ENCODE results near the gene SMYD3. TPM values are rescaled to one million over a fixed set of nuclear protein-coding genes. Genes with fewer than 3 reads are reported as not detected.

The SMYD3 gene
- total RNA-seq, 2 experiments from 2014 or later = 22.6 to 27.0 TPM

DNA sequence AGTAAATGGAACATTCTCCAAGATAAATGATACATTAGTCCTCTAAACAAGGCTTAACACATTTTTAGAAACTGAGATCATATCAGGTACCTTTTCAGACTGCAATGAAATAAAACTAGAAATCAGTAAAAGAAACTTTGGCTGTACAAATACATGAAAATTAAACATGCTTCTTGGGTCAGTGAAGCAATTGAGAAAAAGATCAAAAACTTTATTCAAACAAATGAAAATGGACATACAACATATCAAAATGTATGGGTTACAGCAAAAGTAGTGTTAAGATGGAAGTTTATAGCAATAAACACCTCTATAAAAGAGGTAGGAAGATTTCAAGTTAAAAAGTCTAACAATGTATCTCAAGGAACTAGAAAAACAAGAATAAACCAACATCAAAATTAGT lies 598.5 kb downstream of the SMYD3 start:
- H3K4me3 Mint-ChIP-seq = no peak overlapping the region
- DNase-seq (no peak), ATAC-seq (ENCODE audit: low read depth) (no peak)
- POLR2A ChIA-PET = no interaction called here
- H3K4me1 Mint-ChIP-seq = no peaks in the 10 kb centered on the region
- peaks cover 17% of the 10 kb centered on the region for H3K36me3 Mint-ChIP-seq
- H3K27me3 Mint-ChIP-seq = no peaks in the 10 kb centered on the region
- peaks cover 12% of the 10 kb centered on the region for H3K9me3 Mint-ChIP-seq
- H3K27ac Mint-ChIP-seq = no peak overlapping the region

DNA sequence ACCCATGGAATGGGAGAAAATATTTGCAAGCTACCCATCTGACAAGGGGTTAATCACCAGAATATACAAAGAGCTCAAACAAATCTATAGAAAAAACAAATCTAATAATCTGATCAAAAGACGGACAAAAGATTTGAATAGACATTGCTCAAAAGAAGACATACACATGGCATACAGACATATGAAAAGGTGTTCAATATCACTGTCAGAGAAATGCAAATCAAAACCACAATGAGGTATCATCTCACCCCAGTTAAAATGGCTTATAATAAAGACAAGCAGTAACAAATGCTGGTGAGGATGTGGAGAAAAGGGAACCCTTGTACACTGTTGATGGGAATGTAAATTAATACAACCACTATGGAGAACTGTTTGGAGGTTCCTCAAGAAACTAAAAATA lies 600.9 kb downstream of the SMYD3 start:
- Mint-ChIP-seq H3K27me3 (no peaks in the 10 kb centered on the region), H3K27ac (no peak overlapping the region), H3K4me1 (no peaks in the 10 kb centered on the region), H3K9me3 (peaks cover 8% of the 10 kb centered on the region), H3K4me3 (no peak overlapping the region), H3K36me3 (peaks cover 14% of the 10 kb centered on the region)
- DNase-seq = no peak
- no peak for ATAC-seq (ENCODE audit: low read depth)
- POLR2A ChIA-PET = no interaction called here

DNA sequence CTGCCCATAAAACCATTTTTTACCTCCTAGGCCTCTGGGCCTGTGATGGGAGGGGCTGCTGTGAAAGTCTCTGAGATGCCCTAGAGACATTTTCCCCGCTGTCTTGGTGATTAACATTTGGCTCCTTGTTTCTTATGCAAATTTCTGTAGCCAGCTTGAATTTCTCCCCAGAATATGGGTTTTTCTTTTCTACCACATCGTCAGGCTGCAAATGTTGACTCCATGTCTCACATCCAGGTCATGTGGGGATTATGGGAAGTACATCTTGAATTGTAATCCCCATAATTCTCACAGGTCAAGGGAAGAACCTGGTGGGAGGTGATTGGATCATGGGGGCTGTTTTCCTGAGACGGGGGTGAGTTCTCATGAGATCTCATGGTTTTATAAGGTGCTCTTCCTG lies 603.2 kb downstream of the SMYD3 start:
- POLR2A ChIA-PET = interaction anchor here (0.6 kb wide), 1 partner anchor 238 kb away, joined by 3 read pairs; no protein-coding TSS in a partner anchor
- peaks cover 6% of the 10 kb centered on the region for H3K9me3 Mint-ChIP-seq
- ATAC-seq (ENCODE audit: low read depth) (no peak), DNase-seq (no peak)
- no peak overlapping the region for H3K27ac Mint-ChIP-seq
- no peaks in the 10 kb centered on the region for H3K27me3 Mint-ChIP-seq
- H3K4me1 Mint-ChIP-seq = no peaks in the 10 kb centered on the region
- peaks cover 21% of the 10 kb centered on the region for H3K36me3 Mint-ChIP-seq
- H3K4me3 Mint-ChIP-seq = no peak overlapping the region

DNA sequence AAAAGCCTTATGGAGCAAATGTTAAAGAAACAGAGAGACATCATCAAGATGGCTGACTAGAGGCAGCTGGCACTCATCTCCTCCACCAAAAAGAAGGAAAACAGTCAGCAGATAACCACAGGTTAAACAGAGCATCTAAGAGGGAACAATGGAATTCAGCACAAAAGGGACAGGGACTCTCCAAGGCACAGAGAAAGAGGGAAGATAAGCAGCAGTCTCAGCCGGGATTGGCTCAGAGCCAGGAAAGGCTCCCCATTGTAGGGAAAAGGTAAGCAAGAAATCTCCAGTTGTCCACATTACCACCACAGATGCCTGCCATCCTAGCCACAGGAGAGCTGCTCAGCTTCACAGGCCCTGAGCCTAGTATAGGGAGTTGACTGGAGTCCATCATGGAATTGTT lies 605.5 kb downstream of the SMYD3 start:
- POLR2A ChIA-PET = no interaction called here
- Mint-ChIP-seq H3K27me3 (no peaks in the 10 kb centered on the region), H3K36me3 (peaks cover 24% of the 10 kb centered on the region), H3K4me3 (no peak overlapping the region), H3K4me1 (no peaks in the 10 kb centered on the region), H3K9me3 (peaks cover 5% of the 10 kb centered on the region), H3K27ac (no peak overlapping the region)
- DNase-seq (no peak), ATAC-seq (ENCODE audit: low read depth) (no peak)

DNA sequence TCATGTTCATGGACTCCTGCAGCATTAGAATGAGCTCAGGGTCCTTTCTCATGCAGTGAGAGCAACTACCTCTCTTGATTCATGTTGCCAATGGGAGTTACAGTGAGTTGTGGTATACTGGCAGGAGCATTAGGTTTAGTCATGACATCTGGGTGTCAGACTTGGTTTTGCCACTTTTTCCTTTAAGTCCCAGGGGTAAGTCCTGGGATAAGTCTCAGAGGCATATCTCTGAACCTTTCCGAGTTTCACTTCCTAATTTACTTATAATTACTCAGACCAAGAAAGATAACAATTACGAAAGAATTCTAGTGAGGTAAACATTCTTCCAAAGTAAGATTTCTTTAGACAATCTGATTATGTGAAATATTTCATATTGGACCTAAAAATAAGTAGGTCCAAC lies 606.0 kb downstream of the SMYD3 start:
- POLR2A ChIA-PET = no interaction called here
- no peak for DNase-seq
- Mint-ChIP-seq H3K4me3 (no peak overlapping the region), H3K9me3 (peaks cover 5% of the 10 kb centered on the region), H3K27ac (no peak overlapping the region), H3K36me3 (peaks cover 24% of the 10 kb centered on the region), H3K4me1 (no peaks in the 10 kb centered on the region), H3K27me3 (no peaks in the 10 kb centered on the region)
- no peak for ATAC-seq (ENCODE audit: low read depth)

DNA sequence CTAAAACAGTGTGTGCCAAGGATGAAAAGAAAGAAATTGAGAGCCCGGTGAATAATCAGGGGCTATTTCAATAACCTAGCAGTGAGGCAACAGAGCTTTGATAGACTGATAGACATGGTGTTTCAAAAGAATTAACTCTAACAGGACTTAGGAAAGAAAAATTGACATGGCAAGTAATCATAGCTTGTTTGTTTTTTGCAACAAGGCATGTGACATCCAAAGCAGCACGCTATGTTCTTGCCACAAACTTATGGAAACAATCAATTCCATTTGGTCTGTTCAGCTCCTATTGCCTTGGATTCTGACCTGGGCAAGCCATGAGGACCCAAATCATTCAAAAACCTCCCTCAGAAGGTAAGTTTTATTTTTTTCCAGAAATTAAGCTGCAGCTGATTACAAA lies 608.5 kb downstream of the SMYD3 start:
- DNase-seq = no peak
- no peak overlapping the region for H3K27ac Mint-ChIP-seq
- peaks cover 3% of the 10 kb centered on the region for H3K4me1 Mint-ChIP-seq
- H3K9me3 Mint-ChIP-seq = peaks cover 1% of the 10 kb centered on the region
- POLR2A ChIA-PET = no interaction called here
- ATAC-seq (ENCODE audit: low read depth) = no peak
- no peaks in the 10 kb centered on the region for H3K27me3 Mint-ChIP-seq
- no peak overlapping the region for H3K4me3 Mint-ChIP-seq
- peaks cover 26% of the 10 kb centered on the region for H3K36me3 Mint-ChIP-seq

DNA sequence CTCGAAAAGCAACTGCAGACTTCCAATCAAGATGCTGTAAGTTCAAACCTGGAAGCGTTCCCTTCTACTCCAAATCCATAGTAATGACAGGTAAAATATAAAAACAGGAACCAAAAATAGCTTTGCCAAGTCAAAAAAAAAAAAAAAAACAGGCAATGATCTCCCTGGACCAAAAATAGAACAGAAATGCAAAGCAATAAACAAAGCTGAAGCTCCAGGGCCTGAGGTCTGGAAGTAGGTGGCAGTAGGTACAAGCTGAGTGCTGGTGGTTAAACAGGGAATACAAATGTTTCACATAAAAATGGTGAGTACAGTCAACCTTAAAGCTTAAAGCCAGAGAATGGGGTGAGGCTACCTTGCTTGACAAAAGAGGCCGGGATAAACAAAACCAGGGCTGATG lies 610.8 kb downstream of the SMYD3 start:
- no peaks in the 10 kb centered on the region for H3K27me3 Mint-ChIP-seq
- DNase-seq (no peak), ATAC-seq (ENCODE audit: low read depth) (no peak)
- peaks cover 3% of the 10 kb centered on the region for H3K4me1 Mint-ChIP-seq
- peaks cover 25% of the 10 kb centered on the region for H3K36me3 Mint-ChIP-seq
- H3K9me3 Mint-ChIP-seq = peaks cover 7% of the 10 kb centered on the region
- H3K4me3 Mint-ChIP-seq = no peak overlapping the region
- POLR2A ChIA-PET = no interaction called here
- no peak overlapping the region for H3K27ac Mint-ChIP-seq

DNA sequence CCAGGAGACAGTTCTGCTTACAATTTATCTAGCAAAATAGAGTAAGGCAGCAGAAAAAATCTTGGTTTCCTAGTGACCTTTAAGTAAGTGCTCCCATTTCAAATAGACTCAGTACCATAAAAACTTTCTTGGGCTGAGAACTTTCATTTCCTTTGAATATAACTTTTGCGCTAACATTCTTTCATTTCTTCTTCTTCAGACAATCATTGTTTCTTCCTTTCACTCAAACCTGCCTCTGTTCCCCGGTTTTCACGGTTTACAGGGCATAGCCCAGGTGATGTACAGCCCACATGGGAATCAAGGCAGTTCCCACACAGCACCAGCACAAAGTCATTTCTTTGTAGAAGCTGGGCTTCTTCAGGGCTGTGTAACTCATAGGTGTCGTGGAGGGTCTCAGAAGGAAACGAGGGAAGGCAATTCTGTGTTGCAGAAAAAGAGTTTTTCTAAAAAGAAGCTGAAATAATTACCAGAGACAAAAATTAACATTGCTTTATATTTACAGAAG lies 611.6 kb downstream of the SMYD3 start:
- peaks cover 3% of the 10 kb centered on the region for H3K4me1 Mint-ChIP-seq
- peaks cover 10% of the 10 kb centered on the region for H3K9me3 Mint-ChIP-seq
- DNase-seq (no peak), ATAC-seq (ENCODE audit: low read depth) (no peak)
- peaks cover 28% of the 10 kb centered on the region for H3K36me3 Mint-ChIP-seq
- H3K27ac Mint-ChIP-seq = no peak overlapping the region
- no peaks in the 10 kb centered on the region for H3K27me3 Mint-ChIP-seq
- POLR2A ChIA-PET = no interaction called here
- H3K4me3 Mint-ChIP-seq = no peak overlapping the region

DNA sequence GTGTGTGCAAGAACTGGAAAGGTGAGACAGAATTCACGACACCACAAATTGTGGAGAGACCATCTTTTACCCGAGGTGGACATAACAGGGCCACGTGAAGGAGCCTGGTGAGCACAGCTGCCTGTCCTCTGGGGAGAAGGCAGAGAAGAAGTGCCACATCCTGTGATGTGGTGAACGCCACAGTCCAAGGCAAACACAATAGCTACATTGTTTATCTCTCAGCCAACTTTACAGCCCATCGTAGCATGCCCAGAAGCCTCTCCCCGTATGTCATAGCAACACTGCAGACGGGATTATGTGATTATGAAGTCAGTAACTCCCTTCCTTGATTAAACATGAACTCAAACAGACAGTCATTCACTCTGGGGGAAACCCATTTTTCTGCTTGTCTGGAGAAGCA lies 612.2 kb downstream of the SMYD3 start:
- POLR2A ChIA-PET = no interaction called here
- no peak for ATAC-seq (ENCODE audit: low read depth)

DNA sequence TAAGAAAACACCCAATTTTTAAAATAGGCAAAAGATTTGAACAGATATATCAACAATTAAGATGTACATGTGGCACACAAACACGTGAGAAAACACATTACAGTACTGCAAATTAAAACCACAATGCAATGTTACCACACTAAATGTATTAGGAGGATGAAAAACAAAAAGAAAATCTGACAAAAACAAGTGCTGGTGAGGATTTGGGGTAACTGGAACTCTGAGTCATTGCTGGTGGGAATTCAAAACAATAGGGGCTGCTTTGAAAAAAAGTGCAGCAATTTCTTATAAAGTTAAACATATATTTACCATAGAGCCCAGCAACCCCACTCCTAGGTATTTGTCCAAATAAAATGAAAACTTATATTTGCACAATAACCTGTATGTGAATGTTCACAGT lies 614.1 kb downstream of the SMYD3 start:
- Mint-ChIP-seq H3K36me3 (peaks cover 19% of the 10 kb centered on the region), H3K4me3 (no peak overlapping the region), H3K27ac (no peak overlapping the region), H3K4me1 (peaks cover 3% of the 10 kb centered on the region), H3K27me3 (no peaks in the 10 kb centered on the region), H3K9me3 (peaks cover 18% of the 10 kb centered on the region)
- ATAC-seq (ENCODE audit: low read depth) = no peak
- no peak for DNase-seq
- POLR2A ChIA-PET = no interaction called here

More for the DNA sequence above, 612.2 kb downstream of the SMYD3 start:
- Mint-ChIP-seq H3K4me3 (no peak overlapping the region), H3K4me1 (peaks cover 3% of the 10 kb centered on the region), H3K27me3 (no peaks in the 10 kb centered on the region), H3K9me3 (peaks cover 16% of the 10 kb centered on the region), H3K36me3 (peaks cover 28% of the 10 kb centered on the region), H3K27ac (no peak overlapping the region)
- no peak for DNase-seq

DNA sequence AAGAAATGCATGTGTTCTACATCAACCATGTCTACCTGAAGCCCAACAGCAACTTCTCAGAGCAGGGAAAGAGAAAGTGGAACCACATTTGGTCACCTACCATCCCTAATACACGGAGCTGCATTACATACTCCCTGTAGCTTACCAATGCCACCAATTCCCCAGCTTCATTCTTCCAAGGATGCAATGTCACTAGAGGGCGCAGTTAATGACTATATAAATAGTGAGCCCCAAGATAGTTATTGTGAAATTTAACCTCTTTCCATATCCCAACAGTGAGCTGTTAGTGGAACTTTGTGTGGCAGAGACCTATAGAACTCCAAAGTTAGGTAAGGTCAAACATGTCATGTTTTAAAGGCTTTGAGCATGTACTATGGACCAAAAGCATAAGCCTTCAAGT lies 618.3 kb downstream of the SMYD3 start:
- DNase-seq (no peak), ATAC-seq (ENCODE audit: low read depth) (no peak)
- no peaks in the 10 kb centered on the region for H3K27me3 Mint-ChIP-seq
- peaks cover 15% of the 10 kb centered on the region for H3K36me3 Mint-ChIP-seq
- POLR2A ChIA-PET = no interaction called here
- peaks cover 20% of the 10 kb centered on the region for H3K9me3 Mint-ChIP-seq
- H3K4me3 Mint-ChIP-seq = no peak overlapping the region
- H3K4me1 Mint-ChIP-seq = no peaks in the 10 kb centered on the region
- H3K27ac Mint-ChIP-seq = no peak overlapping the region

DNA sequence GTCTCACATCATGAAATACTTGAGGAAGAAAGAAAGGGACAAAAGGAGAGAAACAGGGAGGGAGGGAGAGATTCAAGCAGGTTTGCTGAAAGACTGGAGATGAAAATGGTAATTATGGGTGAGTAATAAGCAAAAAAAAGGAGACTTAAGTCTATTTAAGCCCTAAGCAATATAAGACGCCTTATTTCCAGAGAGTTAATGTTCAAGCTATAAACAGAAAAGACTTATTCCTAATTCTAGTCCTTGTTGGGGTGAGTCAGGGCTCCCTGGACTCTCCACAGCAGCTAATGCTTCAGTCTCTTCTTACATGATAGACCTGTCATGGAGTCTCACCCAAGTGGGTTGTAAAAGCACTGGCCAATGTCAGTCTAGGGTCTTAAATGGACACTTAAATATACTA lies 619.2 kb downstream of the SMYD3 start:
- POLR2A ChIA-PET = no interaction called here
- peaks cover 14% of the 10 kb centered on the region for H3K9me3 Mint-ChIP-seq
- no peaks in the 10 kb centered on the region for H3K4me1 Mint-ChIP-seq
- H3K36me3 Mint-ChIP-seq = peaks cover 12% of the 10 kb centered on the region
- no peaks in the 10 kb centered on the region for H3K27me3 Mint-ChIP-seq
- ATAC-seq (ENCODE audit: low read depth) = no peak
- H3K27ac Mint-ChIP-seq = no peak overlapping the region
- no peak overlapping the region for H3K4me3 Mint-ChIP-seq
- DNase-seq = no peak

DNA sequence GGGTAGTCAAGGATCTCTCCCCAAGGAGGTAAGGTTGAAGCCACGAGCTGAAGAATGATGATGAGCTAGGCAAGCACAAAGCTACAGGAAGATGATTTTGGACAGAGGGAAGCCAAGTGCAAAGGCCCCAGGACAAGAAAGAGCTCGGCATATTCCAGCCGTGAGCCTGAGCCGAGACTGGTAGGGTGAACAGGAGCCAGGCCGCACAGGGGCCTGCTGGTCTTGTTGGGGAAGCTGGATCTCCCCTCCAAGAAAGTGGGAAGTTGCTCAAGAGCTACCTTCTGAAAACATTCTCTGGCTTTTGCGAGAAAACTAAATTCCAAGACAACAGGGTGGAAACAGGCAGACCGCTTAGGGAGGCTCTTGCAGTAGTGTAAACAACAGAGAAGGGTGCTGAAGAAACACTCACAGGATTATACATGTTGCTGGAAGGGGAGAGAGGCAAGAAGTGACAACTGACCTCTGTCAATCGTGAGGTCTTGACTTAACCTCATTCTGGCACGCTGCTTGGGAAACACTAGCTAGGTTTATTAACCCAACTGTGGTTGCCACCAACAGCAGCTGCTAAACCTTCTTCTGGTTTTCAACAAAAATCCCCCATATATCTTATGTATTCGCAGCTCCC lies 625.2 kb downstream of the SMYD3 start:
- ATAC-seq (ENCODE audit: low read depth) (no peak), DNase-seq (no peak)
- Mint-ChIP-seq H3K36me3 (peaks cover 4% of the 10 kb centered on the region), H3K27me3 (no peaks in the 10 kb centered on the region), H3K27ac (no peak overlapping the region), H3K4me3 (no peak overlapping the region), H3K9me3 (peaks cover 3% of the 10 kb centered on the region), H3K4me1 (no peaks in the 10 kb centered on the region)
- POLR2A ChIA-PET = interaction anchor here (0.6 kb wide), 1 partner anchor 725 kb away, joined by 4 read pairs; no protein-coding TSS in a partner anchor

DNA sequence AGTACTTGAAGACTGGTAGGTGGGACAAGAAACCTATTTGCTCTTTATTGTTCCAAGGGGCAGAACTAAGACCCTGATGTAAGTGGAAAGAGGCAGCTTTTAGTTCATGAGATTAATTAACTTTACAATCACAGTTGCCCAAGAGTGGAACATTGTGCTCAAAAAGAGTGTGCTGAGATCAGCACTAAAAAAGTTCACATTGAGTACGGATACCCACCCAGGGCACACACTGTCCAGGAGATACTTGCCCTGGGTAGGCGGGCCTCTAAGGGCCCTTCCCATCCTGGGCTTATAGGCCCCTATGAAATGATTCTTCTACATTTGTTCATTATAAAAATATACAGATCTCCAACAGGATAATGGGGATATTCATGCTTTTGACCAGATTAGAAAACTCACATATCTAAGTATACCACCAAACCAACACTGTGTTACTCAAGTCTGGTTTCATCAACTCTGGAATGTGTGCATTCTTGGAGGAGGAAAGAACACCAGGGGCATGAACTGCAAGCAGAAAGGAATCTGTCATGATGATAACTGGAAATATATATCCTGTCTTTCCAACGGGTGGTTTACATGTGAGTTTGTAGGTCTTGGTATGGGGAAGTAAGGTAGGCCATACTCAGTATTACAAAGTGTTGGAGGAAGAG lies 626.2 kb downstream of the SMYD3 start:
- no peak overlapping the region for H3K4me3 Mint-ChIP-seq

More for the DNA sequence above, 626.2 kb downstream of the SMYD3 start:
- no peaks in the 10 kb centered on the region for H3K27me3 Mint-ChIP-seq
- peaks cover 3% of the 10 kb centered on the region for H3K9me3 Mint-ChIP-seq
- ATAC-seq (ENCODE audit: low read depth) = no peak
- peaks cover 4% of the 10 kb centered on the region for H3K36me3 Mint-ChIP-seq
- no peaks in the 10 kb centered on the region for H3K4me1 Mint-ChIP-seq
- DNase-seq = no peak
- POLR2A ChIA-PET = interaction anchor here (0.6 kb wide), 1 partner anchor 724 kb away, joined by 4 read pairs; no protein-coding TSS in a partner anchor
- no peak overlapping the region for H3K27ac Mint-ChIP-seq

All from activated naive CD8-positive, alpha-beta T cell treated with anti-CD3 and anti-CD28 coated beads, Interleukin-2, amount 10 ng/mL, durations not matched to agents 7 days and 5 days (primary cell).